T47D (cell line): ENCODE results near the gene RIPOR3.

Experiments used
- DNase-seq, 2 experiments: peaks; one replicate each; pipeline versions ENCODE4 v3.0.0 to v3.0.0-alpha.2; 2011 to 2012; ENCODE audit warnings: low read depth in 1 of 2, low spot score in 1 of 2
- JUND ChIP-seq: IDR thresholded peaks from 2 replicates; pipeline ENCODE4 v1.6.1; 2012; ENCODE audit warnings: low read depth
- in situ Hi-C: cut with HindIII; loops from 2 replicates; pipeline ENCODE4 v1.10.0; 2016; ENCODE audit warnings: low sequenced_read_pairs, low pct_unique_long_range_greater_than_20kb

The RIPOR3 gene

GRCh38 chr20:50592282-50593004 lies 98.9 kb downstream of the RIPOR3 start:
- in situ Hi-C loops: no loop called here
- no peak for DNase-seq
- no peak for TF ChIP-seq JUND

- in situ Hi-C loops: no loop called here
- TF ChIP-seq JUND: no peak
- DNase-seq: no peak
Measured at GRCh38 chr20:50591233-50591852, 100.0 kb downstream of the RIPOR3 start.

- in situ Hi-C loops: no loop called here
- DNase-seq: no peak
- TF ChIP-seq JUND: no peak
Measured at GRCh38 chr20:50590348-50590664, 101.0 kb downstream of the RIPOR3 start.

GRCh38 chr20:50589548-50590347 lies 101.6 kb downstream of the RIPOR3 start:
- in situ Hi-C loops: no loop called here
- TF ChIP-seq JUND: no peak

GRCh38 chr20:50588034-50588736 lies 103.2 kb downstream of the RIPOR3 start:
- TF ChIP-seq JUND: no peak
- in situ Hi-C loops: no loop called here
- peak; percentile 81 to 83 for DNase-seq

More at GRCh38 chr20:50589548-50590347, 101.6 kb downstream of the RIPOR3 start:
- DNase-seq: no peak

GRCh38 chr20:50587291-50587961 lies 103.9 kb downstream of the RIPOR3 start:
- DNase-seq: no peak
- in situ Hi-C loops: no loop called here
- TF ChIP-seq JUND: no peak

- no peak for DNase-seq
- no peak for TF ChIP-seq JUND
- in situ Hi-C loops: no loop called here
Measured at GRCh38 chr20:50586531-50587232, 104.7 kb downstream of the RIPOR3 start.

GRCh38 chr20:50585678-50586077 lies 105.7 kb downstream of the RIPOR3 start:
- TF ChIP-seq JUND: no peak
- DNase-seq: no peak
- in situ Hi-C loops: no loop called here

GRCh38 chr20:50585214-50585613 lies 106.1 kb downstream of the RIPOR3 start:
- in situ Hi-C loops: no loop called here
- no peak for TF ChIP-seq JUND
- no peak for DNase-seq

GRCh38 chr20:50584687-50585086 lies 106.7 kb downstream of the RIPOR3 start:
- no peak for DNase-seq
- no peak for TF ChIP-seq JUND
- in situ Hi-C loops: no loop called here

- no peak for DNase-seq
- TF ChIP-seq JUND: no peak
- in situ Hi-C loops: no loop called here
Measured at GRCh38 chr20:50583442-50584150, 107.7 kb downstream of the RIPOR3 start.
